ENCODE data around the gene MYO1D.

MYO1D gene

DNA sequence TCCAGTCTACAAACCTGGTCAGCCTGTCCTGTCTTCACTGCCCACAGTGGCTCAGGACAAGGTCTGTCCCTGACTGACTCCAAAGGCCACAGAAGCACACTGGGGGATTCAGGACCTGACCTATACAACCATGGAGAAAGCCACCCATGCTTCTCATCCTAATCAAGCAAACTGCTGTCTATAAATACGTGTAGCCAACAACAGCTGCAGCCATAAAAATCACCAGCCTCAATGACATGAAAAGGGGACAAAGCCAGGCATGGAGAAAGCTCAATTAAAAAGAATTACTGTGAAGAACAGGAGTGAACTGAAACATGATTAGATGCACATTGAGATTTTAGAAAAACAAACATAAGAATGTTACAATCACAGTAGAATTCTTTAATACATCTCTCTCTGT, 220.0 kb downstream of the MYO1D start:
- Histone ChIP-seq H3K9me3 (replicated peaks; ENCODE audit: insufficient read depth, low read length) (no peaks in the 10 kb centered on the region), H3K4me2 (ENCODE audit: low read depth, low read length) (no peak overlapping the region), H3K4me3 (ENCODE audit: low read length) (no peak overlapping the region), H3K9ac (ENCODE audit: low read length) (no peak overlapping the region), H3K9me2 (replicated peaks; ENCODE audit: insufficient read depth, low read length) (no peaks in the 10 kb centered on the region), H3F3A (ENCODE audit: insufficient read depth, low read length) (no peaks in the 10 kb centered on the region), H3K27ac (ENCODE audit: low read length) (no peak overlapping the region), H3K4me1 (ENCODE audit: low read length) (no peaks in the 10 kb centered on the region), H3K27me3 (replicated peaks; ENCODE audit: insufficient read depth, low read length) (no peaks in the 10 kb centered on the region), H3K79me2 (ENCODE audit: low read length) (no peaks in the 10 kb centered on the region), H2AFZ (ENCODE audit: low read length) (no peak overlapping the region), H3K36me3 (replicated peaks; ENCODE audit: insufficient read depth, low read length) (peaks cover 3% of the 10 kb centered on the region; the same call in 1 of the 2 replicates), H4K20me1 (ENCODE audit: insufficient read depth, low read length) (no peaks in the 10 kb centered on the region)
- no peak for DNase-seq
- TF ChIP-seq, protein P1, sequence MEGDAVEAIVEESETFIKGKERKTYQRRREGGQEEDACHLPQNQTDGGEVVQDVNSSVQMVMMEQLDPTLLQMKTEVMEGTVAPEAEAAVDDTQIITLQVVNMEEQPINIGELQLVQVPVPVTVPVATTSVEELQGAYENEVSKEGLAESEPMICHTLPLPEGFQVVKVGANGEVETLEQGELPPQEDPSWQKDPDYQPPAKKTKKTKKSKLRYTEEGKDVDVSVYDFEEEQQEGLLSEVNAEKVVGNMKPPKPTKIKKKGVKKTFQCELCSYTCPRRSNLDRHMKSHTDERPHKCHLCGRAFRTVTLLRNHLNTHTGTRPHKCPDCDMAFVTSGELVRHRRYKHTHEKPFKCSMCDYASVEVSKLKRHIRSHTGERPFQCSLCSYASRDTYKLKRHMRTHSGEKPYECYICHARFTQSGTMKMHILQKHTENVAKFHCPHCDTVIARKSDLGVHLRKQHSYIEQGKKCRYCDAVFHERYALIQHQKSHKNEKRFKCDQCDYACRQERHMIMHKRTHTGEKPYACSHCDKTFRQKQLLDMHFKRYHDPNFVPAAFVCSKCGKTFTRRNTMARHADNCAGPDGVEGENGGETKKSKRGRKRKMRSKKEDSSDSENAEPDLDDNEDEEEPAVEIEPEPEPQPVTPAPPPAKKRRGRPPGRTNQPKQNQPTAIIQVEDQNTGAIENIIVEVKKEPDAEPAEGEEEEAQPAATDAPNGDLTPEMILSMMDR (IDR thresholded peaks at IDR 0.05; ENCODE audit: low read length), result no peak
- TF ChIP-seq EZH2phosphoT487 (IDR thresholded peaks at IDR 0.05; ENCODE audit: low read length) (no peak), EZH2 (optimal IDR thresholded peaks at IDR 0.05; ENCODE audit: low read depth, low read length) (no peak)

GRCh38 chr17:32654324-32654723, 222.6 kb downstream of the MYO1D start:
- no peaks in the 10 kb centered on the region for H3K4me1 ChIP-seq (ENCODE audit: low read length)
- TF ChIP-seq EZH2phosphoT487 (IDR thresholded peaks at IDR 0.05; ENCODE audit: low read length), result no peak
- TF ChIP-seq, protein P1 (IDR thresholded peaks at IDR 0.05; ENCODE audit: low read length), result no peak
- TF ChIP-seq EZH2 (optimal IDR thresholded peaks at IDR 0.05; ENCODE audit: low read depth, low read length), result no peak
- no peak overlapping the region for H2AFZ ChIP-seq (ENCODE audit: low read length)
- no peak overlapping the region for H3K27ac ChIP-seq (ENCODE audit: low read length)
- H3K27me3 ChIP-seq (replicated peaks; ENCODE audit: insufficient read depth, low read length), result no peaks in the 10 kb centered on the region
- H4K20me1 ChIP-seq (ENCODE audit: insufficient read depth, low read length), result no peaks in the 10 kb centered on the region
- no peak for DNase-seq
- H3K4me2 ChIP-seq (ENCODE audit: low read depth, low read length), result no peak overlapping the region
- H3K9ac ChIP-seq (ENCODE audit: low read length), result no peak overlapping the region
- no peaks in the 10 kb centered on the region for H3F3A ChIP-seq (ENCODE audit: insufficient read depth, low read length)
- H3K79me2 ChIP-seq (ENCODE audit: low read length), result no peaks in the 10 kb centered on the region
- peaks cover 18% of the 10 kb centered on the region for H3K36me3 ChIP-seq (replicated peaks; ENCODE audit: insufficient read depth, low read length)
- H3K4me3 ChIP-seq (ENCODE audit: low read length), result no peak overlapping the region
- H3K9me3 ChIP-seq (replicated peaks; ENCODE audit: insufficient read depth, low read length), result no peaks in the 10 kb centered on the region
- H3K9me2 ChIP-seq (replicated peaks; ENCODE audit: insufficient read depth, low read length), result no peaks in the 10 kb centered on the region

- Histone ChIP-seq H3F3A (ENCODE audit: insufficient read depth, low read length) (no peaks in the 10 kb centered on the region), H3K36me3 (replicated peaks; ENCODE audit: insufficient read depth, low read length) (peaks cover 23% of the 10 kb centered on the region), H3K79me2 (ENCODE audit: low read length) (no peaks in the 10 kb centered on the region), H2AFZ (ENCODE audit: low read length) (no peak overlapping the region), H3K9me2 (replicated peaks; ENCODE audit: insufficient read depth, low read length) (no peaks in the 10 kb centered on the region), H3K9me3 (replicated peaks; ENCODE audit: insufficient read depth, low read length) (no peaks in the 10 kb centered on the region), H3K9ac (ENCODE audit: low read length) (no peak overlapping the region), H3K4me3 (ENCODE audit: low read length) (no peak overlapping the region), H4K20me1 (ENCODE audit: insufficient read depth, low read length) (no peaks in the 10 kb centered on the region), H3K4me1 (ENCODE audit: low read length) (no peaks in the 10 kb centered on the region), H3K4me2 (ENCODE audit: low read depth, low read length) (no peak overlapping the region), H3K27ac (ENCODE audit: low read length) (no peak overlapping the region), H3K27me3 (replicated peaks; ENCODE audit: insufficient read depth, low read length) (no peaks in the 10 kb centered on the region)
- no peak for DNase-seq
- no peak for TF ChIP-seq EZH2phosphoT487 (IDR thresholded peaks at IDR 0.05; ENCODE audit: low read length)
- TF ChIP-seq, protein P1 (IDR thresholded peaks at IDR 0.05; ENCODE audit: low read length), result no peak
- no peak for TF ChIP-seq EZH2 (optimal IDR thresholded peaks at IDR 0.05; ENCODE audit: low read depth, low read length)
Observed at GRCh38 chr17:32651084-32651483, 225.8 kb downstream of the MYO1D start.

Data from MM.1S (cell line).